ENCODE data around the gene PEBP1.
"Not testable (repeated sequence)": the region's sequence is repeated elsewhere in the genome, so short reads cannot be mapped to it uniquely, and the experiment has no call there.

PEBP1 gene

DNA sequence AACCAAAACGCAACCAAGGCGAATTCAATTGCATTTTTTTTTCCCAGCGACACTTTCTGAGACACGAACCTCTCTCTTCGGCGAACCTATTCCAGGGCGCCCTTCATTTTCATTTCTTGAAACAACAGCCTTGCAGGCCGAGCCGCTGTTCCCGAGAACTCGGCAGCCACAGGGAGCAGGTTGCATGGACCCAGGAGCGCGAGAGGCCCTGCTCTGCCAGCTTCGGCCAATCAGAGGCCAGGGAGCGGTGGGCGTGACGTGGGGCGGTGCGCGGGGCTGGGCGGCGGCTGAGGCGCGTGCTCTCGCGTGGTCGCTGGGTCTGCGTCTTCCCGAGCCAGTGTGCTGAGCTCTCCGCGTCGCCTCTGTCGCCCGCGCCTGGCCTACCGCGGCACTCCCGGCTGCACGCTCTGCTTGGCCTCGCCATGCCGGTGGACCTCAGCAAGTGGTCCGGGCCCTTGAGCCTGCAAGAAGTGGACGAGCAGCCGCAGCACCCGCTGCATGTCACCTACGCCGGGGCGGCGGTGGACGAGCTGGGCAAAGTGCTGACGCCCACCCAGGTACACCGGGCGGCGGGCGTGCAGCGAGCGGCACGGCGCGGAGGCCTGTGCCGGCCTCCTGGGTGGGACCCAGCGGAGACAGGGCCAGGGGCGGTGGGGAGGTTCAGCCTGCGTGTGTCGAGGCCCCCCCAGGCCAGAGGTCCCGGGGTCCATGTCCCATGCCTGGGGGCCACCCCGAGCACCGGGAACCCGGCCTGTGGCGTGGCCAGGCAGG is at the start of gene PEBP1:
Gene PEBP1, plus strand, starts transcription at position 337 of the 771 bp plus-strand sequence. Its CDS starts 86 bp downstream, at position 423.
- peak; percentile 97 for DNase-seq

DNA sequence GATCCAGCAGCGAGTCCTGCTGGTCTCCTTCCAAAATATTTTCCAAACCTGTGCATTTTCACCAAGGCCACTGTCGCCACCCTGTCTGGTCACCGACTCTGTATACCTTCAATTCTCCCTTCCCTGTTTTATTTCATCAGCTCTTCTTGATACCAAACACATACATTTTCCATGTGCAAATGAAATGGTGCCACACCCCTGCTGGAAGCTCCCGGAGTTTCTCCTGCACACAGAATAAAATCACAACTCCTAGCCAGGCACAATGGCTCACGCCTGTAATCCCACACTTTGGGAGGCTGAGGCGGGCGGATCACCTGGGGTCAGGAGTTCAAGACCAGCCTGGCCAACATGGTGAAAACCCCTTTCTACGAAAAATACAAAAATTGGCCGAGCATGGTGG is 46.1 kb upstream of the PEBP1 start:
- no peak for DNase-seq

DNA sequence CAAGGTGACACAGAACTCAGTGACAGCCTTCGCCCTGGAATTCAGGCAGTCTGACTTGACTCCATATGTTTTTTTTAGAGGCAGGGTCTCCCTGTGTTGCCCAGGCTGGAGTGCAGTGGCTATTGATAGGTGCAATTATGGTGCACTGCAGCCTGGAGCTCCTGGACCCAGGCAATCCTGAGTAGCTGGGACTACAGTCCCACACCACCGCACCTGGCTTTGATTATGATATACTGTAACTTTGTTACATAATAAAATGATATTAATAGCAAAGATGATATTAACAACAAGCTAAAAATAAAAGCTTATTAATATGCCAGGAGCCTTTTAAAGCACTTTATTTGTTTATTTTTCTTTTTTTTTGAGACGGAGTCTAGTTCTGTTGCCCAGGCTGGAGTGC is 41.9 kb upstream of the PEBP1 start:
- DNase-seq: no peak

DNA sequence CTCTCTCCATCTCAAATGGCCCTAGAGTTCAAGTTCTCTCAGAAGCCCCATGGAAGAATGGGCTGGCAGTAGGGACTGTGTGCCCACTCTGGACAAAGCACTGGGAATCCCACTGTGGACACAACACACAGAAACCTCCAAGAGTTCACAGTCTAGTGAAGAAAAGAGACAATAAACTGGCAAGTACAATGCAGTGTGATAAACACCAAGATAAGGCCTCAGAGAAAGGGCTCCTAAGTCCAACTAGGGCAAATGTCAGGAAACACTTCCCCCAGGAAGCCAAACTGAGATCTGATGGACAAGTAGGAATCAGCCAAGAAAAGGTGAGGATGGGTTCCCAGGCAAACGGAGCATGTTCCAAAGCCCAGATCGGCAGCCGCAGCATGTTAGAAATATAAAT is 37.5 kb upstream of the PEBP1 start:
- DNase-seq: no peak

DNA sequence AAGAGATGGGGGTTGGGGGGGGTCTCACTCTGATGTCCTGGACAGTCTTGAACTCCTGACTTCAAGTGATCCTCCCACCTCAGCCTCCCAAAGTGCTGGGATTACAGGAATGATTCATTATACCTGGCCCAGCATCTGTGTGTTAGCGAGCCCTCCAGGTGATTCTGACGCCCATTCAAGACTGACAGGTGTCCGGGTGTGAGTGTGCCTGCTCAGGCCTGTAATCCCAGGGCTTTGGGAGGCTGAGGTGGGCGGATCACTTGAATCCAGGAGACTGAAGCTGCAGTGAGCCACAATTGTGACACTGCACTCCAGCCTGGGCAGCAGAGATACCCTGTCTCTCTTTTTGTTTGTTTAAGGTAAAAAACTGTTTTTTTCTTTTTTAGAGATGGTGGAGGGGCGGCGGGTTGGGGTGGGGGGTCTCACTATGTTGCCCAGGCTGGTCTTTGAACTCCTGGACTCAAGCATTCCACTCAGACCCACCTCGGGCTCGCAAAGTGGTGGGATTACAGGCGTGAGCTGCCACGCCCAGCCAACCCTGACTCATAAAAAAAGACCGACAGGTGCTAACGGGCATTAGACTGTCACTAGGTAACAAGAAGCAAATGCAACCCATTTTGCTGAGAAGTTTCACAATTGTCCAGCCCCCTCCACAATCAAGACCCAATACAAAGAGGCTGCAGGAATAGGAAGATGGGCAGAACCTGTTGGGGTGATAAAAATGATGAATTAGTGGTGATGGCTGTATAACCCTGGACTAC is 36.8 kb upstream of the PEBP1 start:
- no peak for DNase-seq

DNA sequence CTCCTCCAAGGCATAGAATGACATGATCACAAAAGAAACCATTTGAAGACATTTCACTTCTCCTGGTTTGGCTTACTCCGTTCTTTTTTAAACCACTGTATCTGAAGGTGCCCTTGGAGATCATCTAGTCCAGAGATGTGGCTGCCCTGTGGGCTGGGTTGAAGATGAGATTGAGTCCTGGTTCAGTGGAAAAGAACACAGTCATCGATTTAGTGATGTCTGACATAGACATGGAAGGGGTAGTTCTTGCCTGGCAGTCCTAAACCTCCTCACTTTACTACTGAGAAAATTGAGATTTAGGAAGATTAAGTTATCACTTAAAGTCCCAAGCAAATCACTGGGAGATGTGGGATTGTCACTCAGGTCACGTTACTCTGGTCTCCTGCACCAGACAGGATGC is 34.9 kb upstream of the PEBP1 start:
- no peak for DNase-seq

DNA sequence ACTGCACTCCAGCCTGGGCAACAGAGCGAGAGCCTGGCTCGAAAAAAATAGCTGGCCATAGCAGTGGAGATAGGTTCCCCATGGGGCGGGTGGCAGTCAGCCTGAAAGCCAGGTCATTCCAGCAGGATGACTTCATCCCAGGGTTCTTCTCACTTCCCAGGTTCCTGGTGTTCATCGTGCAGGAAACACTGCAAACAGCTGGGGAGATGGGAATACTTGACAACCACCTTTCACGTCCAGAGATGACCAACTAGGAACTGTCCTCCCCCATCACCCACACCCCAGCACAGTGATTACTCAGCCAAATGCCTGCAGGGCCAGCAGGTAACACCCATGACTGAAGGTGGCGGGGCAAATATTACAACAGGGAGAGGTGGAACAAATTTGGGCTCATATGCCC is 33.9 kb upstream of the PEBP1 start:
- peak; percentile 93 for DNase-seq

DNA sequence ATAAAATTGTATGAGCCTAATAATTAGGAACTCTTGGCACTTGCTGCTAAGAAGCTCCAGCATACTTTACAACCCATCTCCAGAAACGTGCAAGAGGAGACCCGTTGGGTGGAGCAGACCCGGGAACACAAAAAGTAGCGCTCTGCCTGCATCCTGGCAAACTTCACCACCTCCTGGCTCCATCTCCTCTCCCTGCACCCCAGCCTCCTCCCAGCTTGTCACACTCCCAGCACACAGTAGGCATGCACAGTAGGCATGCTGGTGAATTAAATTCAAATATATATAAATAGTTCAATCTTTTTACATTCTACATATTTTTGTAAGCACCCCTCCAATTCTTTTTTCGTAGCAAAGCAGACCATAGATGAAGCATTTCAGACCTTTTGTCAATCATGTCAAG is 33.3 kb upstream of the PEBP1 start:
- no peak for DNase-seq

DNA sequence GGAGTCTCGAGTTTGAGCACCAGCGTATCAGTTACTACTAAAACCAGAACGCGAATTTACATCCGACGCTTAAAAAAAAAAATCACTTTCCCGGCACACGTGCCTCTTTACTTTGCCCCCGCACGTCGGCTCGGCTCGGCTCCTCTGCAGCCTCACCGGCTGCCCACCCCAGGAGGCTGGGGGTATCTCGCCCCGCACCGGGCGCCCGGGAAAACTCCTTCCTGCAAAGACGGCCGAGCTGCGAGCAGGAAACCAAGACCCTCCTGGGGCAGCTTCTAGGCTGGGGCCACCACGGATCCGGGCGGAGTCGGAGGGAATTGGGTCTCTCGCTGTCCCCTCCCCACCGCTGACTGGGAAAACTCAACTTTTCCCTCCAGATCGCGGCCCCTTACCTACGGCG is 32.7 kb upstream of the PEBP1 start:
- DNase-seq: peak; percentile 76

DNA sequence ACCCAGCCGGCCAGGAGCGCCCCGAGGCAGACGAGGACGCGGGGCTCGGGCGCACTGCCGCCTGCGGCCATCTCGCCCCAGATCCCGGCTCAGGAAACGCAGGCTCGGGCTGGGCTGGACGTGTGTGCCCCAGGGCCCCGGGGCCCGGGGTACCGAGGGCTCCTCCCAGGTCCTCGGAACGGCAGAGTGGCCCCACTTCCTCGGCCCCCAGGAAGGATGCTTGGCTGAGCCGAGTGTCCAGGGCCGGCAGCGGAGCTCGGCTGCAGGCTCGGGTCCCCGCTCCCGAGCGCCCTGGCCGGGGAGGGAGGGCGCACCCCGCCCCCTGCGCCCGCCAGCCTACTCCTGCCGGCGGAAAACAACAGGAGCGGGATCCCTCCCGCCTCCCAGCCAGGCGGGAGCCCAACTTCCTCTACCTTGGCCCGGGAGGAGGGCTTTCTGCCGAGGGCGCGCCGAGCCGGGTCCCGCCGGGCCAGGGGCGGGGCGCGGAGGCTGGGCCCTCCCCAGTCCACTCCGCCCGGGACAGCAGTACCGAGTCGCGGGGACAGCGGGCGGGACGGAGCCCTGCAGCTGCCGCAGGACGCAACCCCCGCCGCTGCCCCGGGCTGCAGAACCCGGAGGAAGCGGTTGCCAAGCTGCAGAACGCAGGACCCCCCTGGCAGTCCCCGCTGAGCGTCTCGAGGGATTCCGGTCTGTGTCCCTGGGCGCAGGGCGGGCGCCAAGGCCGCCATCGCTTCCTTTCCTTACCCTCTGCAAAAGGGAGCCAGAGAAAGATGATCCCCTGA is 32.1 kb upstream of the PEBP1 start, which contains the start of gene VSIG10:
Gene VSIG10, minus strand, starts transcription at position 411 of the 782 bp plus-strand sequence. Its CDS starts 340 bp downstream, at position 71.
- peak; percentile 94 for DNase-seq

DNA sequence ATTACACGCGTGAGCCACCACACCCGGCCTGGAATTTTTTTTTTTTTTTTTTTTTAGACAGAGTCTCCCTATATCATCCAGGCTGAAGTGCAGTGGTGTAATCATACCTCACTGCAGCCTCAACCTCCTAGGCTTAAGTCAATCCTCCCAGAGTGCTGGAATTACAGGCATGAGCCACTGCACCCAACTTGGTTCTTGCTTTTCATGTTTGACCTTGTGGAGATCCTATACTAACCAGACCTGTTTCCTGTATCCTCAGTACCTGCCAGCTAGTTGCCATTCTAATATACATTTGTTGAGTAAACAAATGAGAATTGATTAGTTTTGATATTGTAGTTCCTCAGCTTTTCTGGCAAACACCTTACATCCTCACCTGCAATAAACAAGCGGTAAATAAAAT is 28.9 kb upstream of the PEBP1 start:
- peak; percentile 66 for DNase-seq

DNA sequence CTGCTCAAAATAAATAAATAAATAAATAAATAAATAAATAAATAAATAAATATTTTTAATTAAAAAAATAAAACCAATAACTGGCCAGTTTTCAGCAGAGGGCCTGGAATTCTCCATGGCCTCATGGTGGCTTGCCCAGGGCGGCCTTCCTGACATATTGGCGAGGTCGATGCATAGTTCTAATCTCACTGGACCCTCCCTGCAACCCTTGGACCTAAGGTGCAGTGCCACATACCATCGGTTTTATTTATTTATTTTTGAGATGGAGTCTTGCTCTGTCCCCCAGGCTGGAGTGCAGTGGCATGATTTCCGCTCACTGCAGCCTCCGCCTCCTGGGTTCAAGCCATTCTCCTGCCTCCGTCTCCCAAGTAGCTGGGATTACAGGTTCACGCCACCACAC is 28.2 kb upstream of the PEBP1 start:
- no peak for DNase-seq

DNA sequence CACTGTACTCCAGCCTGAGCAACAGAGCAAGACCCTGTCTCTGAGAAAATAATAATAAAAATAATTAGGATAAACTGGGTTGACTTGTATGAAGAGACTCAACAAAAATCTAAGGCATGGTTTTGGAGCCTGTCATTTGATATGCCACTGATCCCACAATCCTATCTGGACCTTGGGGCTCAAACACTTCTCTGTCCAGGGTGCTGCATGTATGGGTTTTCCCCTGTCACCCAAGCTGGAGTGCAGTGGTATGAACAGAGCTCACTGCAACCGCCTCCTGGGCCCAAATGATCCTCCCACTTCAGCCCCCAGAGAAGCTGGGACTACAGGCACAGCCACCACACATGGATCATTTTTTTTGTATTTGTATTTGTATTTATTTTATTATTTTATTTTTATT is 26.8 kb upstream of the PEBP1 start:
- DNase-seq: no peak

DNA sequence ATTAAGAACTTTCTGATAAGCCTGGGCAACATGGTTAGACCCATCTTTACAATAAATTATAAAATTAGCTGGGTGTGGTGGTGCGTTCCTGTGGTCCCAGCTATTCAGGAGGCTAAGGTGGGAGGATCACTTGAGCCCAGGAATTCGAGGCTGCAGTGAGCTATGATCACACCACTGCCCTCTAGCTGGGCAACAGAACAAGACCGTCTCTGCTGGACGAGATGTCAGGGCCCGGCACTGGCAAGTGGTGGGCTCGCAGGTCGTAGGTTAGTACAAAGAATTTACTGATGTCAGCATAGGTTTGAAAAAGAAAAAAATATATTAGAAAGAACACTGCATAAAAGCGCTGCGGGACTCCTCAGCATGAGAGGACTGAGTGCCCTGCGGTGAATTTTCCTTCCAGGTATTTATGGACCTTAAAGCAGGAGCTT is 16.5 kb upstream of the PEBP1 start:
- peak; percentile 68 for DNase-seq

DNA sequence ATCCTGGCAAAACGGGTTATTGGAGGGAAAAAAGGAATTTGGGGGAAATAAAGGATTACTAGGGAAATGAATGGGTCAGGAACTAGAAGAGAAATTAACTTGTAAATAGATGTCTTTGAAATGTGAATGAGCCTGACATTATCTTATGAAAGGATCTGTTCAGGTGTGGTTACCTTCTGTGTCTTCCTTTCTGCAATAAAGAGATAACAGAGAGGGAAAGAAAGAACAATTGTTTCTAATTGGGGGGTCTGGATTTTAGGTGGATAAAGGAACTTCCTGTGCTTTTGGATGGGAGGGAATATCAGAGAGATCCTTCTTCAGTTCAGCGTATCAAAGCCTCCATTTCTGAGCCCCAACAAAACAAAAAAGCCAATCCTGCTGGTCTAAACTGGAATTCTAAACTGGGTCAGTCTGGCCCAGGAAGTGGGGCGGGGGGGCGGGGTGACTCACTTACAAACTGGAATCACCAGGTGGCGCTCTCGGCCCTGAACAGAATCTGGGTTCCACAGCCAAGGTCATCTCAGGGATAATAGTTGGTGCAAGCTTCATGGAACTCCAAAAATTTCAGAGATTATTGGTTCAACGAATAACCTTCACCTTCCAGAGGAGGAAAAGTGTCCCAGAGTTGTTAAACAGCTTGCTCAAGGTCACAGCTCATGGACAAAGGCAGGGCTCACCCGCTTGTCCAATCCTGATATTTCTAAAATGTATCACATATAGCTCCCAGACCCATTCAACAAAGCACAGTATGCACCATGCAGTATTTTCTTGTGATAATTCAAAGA is 15.2 kb upstream of the PEBP1 start:
- peak; percentile 95 for DNase-seq

DNA sequence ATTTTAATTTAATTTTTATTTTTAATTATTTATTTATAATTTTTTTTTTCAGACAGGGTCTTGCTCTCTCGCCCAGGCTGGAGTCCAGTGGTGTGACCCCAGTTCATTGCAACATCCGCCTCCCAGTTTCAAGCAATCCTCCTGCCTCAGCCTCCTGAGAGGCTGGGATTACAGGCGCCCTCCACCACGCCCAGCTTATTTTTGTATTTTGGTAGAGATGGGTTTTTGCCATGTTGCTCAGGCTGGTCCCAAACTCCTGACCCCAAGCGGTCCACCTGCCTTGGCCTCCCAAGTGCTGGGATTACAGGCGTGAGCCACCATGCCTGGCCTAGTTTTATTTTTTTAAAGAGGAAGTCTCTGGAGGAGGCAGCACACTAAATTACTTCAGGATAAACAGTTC is 13.7 kb upstream of the PEBP1 start:
- DNase-seq: no peak

DNA sequence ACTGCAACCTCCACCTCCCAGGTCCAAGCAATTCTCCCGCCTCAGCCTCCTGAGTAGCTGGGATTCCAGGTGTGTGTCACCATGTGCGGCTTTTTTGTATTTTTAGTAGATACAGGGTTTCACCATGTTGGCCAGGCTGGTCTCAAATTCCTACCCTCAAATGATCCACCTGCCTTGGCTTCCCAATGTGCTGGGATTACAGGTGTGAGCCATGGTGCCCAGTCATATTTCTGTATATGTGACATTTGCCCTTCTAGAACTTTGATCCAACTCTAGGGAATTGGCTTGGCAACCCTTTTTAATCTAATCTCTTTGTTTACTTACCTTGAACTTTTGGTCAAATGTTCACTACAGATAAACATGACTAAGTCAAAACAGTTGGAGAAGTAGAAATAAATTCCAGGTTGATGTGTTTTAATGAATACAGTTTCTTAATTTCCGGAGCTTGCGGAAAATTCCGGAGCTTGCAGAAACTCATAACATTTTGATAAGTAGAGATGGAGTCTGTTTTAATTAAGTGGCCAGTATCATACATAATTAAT is 11.5 kb upstream of the PEBP1 start:
- DNase-seq: no peak

DNA sequence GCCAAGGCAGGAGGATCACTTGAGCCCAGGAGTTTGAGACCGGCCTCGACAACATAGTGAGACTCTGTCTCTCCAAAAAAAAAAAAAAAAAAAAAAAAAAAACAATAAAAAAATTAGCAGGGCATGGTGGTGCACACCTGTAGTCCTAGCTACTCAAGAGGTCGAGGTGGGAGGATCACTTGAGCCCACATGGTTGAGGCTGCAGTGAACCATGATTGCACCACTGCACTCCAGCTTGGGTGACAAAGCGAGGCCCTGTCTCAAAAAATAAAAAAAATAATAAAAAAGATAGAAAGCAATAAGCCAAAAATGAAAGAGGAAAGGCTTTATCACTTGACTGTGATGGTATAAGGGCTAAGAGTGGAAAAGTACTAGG is 10.2 kb upstream of the PEBP1 start:
- no peak for DNase-seq

DNA sequence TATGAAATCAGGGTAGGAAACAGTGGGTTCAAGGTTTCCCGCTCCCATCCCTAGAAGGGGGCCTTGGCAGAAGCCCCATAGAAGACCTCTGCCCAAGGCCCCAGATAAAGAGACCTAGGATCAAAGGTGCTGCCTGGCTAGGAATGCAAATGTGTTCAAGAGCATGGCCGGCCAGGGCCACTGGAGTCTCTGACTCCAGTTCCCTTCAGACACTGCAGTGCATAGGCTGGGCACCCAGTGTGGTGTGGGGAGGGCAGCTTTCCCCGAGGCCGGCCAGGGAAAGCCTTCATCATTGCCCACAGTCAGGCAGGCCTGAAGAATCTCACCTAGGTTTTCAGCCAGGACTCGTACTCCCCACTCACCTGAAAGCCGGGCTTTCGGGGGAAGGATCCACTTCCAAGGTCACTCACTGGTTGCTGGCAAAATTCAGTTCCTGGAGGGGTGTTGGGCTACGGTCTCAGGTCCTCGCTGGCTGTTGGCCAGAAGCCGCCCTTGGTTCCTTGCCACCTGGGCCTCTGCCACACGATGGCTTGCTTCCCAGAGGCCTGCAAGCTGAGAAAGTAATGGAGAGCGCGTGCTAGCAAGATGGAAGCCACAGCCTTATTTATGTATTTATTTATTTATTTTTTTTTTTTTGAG is 9.7 kb upstream of the PEBP1 start:
- DNase-seq: no peak

DNA sequence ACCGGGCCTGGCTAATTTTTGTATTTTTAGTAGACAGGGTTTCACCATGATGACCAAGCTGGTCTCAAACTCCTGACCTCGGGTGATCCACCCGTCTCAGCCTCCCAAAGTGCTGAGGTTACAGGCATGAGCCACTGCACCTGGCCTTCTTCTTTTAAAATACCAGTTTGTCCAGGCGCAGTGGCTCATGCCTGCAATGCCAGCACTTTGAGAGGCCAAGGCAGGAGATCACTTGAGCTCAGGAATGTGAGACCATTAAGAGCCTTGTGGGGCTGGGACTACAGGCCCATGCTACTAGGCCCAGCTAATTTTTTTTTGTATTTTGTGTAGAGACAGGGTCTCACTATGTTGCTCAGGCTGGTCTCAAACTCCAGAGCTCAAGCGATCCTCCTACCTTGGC is 8.1 kb upstream of the PEBP1 start:
- peak; percentile 73 for DNase-seq

DNA sequence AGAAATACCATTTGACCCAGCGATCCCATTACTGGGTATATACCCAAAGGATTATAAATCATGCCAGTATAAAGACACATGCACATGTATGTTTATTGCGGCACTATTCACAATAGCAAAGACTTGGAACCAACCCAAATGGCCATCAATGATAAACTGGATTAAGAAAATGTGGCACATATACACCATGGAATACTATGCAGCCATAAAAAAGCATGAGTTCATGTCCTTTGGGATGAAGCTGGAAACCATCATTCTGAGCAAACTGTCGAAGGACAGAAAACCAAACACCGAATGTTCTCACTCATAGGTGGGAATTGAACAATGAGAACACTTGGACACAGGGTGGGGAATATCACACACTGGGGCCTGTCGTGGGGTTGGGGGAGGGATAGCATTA is 6.5 kb upstream of the PEBP1 start:
- DNase-seq: not testable (repeated sequence)

DNA sequence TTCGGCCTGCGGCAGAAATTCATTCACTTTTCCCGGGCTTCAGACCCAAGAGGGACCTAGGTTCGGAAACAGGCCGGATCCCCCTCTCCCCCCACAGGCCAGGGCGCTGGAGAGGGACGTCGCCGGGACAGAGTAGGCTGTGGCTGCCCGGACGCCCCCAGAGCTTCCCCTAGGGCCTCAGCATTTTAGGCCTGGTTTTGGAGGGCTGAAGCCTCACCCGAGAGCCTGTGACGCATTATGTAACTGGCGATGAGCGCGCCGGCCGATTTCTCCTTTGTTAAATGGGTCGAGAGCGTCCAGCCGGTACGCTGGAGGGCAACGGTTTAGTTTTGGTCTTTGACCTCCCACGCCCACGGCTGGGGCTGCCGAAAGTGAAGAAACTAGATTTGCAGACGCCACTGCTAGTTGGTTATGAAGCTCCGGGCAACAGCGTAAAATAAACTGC is 657 bp downstream of the PEBP1 start:
- DNase-seq: peak; percentile 78
